GM19025 (cell line): ENCODE measurements around the gene OOSP1.
"Not testable (repeated sequence)": the region's sequence is repeated elsewhere in the genome, so short reads cannot be mapped to it uniquely, and the experiment has no call there.

Experiments
- ATAC-seq: cut with Tn5 transposase; IDR thresholded peaks from one replicate; pipeline ENCODE4 v1.9.1; 2021; ENCODE audit warnings: mild to moderate bottlenecking, low read depth, moderate library complexity; ENCODE audit not compliant: unreplicated experiment

OOSP1 gene

DNA sequence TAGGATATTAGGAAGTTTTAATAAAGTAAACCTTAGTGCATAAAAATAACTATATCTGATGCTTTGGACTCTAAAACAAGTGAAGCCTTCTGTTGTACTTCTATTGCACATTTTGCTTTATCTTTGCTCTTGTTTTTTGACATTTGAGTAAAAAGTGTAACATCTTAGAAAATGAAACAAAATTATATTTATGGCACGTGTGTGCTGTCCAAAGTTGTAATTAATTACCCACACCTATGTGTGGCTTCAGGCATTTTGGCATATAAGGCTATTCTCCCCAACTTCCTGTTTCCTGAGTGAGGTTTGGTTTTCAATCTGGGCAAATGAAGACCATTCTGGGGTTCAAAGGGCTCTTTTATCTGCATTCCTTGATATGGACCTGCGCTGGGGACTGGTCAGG lies at the start of gene OOSP1:
TSS of gene OOSP1 (plus strand) at position 301 of the 400 bp plus-strand sequence. CDS start at position 324, 23 bp downstream.
- no peak for ATAC-seq

DNA sequence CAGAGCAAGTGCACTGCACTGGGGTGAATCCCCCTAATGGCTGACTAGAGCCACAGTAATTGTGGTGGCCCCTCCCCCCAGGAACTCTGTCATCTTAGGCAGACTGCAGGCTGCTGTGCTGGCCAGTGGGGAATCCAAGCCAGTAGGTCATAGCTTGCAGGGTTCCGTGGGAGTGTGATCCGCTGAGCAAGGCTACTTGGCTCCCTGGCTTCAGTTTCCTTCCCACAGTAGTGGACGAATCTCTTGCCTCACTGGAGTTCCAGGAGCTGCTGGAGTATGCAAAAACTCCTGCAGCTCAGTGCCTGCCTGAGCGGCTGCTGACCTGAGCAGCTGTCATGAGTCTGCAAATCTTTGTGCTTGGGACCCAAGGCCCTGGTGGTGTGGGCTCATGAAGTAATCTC lies 46.5 kb upstream of the OOSP1 start:
- no peak for ATAC-seq

GRCh38 chr11:59894616-59895015 lies 43.6 kb upstream of the OOSP1 start:
- ATAC-seq = no peak

- ATAC-seq = no peak
These were observed 40.2 kb upstream of the OOSP1 start for GRCh38 chr11:59898046-59898445.

DNA sequence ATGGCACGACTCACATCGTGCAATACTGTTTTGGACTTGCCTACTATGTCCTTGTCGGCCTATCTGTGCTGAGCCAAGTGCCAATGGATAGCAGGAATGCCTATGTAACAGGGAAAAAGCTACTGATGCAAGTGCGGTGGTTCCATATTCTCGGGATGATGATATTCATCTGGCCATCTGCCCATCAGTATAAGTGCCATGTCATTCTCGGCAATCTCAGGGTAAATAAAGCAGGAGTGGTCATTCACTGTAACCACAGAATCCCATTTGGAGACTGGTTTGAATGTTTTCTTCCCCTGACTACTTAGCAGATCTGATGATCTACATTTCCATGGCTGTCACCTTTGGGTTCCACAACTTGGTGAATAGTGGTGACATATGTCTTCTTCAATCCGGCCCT lies 39.6 kb upstream of the OOSP1 start:
- no peak for ATAC-seq

- no peak for ATAC-seq
These were observed 38.7 kb upstream of the OOSP1 start for GRCh38 chr11:59899532-59899931.

DNA sequence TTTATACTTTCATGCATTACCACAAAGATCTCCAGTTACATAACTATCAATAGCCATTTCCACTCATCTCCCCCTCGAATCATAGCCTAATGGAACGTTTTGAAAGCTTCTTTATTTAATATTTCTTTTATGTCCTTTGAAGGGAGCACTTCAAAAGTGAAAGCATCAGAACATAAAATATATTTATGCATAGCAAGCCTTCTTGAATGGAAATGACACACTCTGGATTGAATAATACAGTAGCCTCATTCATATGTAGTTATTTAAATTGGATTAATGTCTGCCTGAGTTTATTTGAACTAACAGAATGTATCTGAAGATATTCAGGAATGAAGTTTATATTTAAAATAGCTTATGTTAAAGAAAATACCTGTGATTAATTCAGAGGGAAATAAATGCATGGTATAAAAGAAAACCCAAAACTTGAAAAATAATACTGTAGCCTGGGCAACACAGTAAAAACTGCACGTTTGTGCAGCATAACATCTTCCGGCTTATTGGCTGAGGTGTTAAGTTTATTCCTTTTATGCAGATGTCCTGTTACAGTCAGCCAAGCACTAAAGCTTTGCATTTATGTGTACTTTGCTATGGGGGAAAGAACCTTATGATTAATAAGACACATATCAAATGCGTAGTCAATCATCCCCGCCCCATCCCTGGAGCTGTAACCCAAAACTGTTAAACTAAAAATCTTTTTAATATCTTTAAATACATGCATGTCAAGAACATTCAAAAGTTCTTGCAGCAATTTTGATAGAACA lies 37.7 kb upstream of the OOSP1 start:
- ATAC-seq = no peak

DNA sequence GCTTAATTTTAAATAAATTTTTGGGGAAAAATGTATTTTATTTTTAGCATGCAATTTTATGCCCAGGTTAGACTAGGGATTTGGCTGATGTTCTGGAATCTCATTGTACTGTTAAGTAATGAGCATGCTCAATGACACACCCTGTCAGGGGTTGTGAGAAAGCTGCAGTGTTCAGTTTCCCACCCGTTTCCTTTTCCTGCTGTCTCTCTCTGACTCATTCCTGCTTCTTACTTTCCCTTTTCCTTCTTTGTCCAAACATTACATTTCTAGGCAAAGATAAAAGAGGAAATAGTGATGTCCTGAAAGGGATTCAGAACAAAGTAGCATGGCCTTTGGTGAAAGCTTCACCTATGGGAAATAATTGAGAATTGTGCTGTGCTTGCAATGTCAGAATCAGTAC lies 36.9 kb upstream of the OOSP1 start:
- no peak for ATAC-seq

DNA sequence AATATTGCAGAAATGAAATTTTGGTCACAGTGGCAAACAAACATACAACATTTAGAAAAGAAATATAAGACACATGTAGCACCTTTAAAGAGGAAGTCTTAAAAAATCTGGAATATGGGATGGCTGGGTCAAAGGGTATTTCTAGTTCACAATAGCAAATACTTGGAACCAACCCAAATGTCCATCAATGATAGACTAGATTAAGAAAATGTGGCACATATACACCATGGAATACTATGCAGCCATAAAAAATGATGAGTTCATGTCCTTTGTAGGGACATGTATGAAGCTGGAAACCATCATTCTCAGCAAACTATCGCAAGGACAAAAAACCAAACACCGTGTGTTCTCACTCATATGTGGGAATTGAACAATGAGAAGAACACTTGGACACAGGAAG lies 34.7 kb upstream of the OOSP1 start:
- ATAC-seq = not testable (repeated sequence)

DNA sequence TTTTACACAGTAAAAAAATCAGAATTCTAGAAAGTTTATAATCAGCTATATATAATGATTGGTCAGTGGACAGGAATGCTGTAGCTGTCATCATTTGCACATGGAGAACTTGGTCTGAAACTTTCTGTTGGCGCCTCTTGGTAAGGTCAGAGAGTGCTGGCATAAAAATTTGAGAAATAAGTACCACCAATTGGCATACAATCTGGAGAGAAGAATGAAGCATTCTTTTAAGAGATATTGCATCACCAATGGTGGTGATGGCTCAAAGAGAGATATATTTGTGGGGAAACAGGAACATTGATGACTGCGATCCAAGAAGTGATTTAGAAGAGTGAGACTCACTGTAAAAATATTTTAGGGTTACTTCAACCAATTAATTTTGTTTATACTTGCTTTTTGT lies 19.8 kb upstream of the OOSP1 start:
- ATAC-seq = no peak

GRCh38 chr11:59918987-59919589 lies 19.1 kb upstream of the OOSP1 start:
- no peak for ATAC-seq

DNA sequence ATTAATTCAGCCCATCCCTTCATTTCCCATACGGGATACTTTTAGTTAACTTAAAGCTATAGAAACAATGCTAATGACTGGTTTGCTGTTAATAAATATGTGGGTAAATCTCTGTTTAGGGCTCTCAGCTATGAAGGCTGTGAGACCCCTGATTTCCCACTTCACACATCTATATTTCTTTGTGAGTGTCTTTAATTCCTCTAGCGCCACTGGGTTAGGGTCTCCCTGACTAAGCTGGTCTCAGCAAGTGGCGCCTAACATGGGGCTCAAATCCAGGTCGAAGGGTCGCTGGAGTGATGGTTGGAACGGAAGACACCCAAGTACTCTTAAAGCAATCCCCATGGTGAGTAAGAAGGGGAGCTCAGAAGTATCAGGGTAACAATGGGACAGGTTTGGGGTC lies 14.4 kb upstream of the OOSP1 start:
- no peak for ATAC-seq

DNA sequence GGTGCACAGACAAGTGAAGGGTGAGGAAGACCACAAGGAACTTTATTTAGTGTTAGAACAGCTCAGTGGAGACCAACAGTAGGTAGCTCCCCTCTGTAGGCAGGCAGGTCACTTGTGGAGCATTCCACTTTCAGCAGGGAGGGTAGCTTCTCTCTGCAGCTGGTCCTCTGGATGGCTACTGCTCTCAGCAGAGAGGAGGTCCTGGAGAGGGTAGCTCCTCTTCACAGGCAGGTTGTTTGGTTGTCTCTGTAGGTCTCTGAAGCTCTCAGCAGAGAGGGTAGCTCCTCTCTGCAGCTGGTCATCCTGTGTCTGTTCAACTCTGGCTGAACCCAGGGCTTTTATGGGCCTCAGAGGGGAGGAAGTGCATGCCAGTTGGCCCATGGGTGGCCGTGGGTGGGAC lies 6.5 kb upstream of the OOSP1 start:
- ATAC-seq = no peak

DNA sequence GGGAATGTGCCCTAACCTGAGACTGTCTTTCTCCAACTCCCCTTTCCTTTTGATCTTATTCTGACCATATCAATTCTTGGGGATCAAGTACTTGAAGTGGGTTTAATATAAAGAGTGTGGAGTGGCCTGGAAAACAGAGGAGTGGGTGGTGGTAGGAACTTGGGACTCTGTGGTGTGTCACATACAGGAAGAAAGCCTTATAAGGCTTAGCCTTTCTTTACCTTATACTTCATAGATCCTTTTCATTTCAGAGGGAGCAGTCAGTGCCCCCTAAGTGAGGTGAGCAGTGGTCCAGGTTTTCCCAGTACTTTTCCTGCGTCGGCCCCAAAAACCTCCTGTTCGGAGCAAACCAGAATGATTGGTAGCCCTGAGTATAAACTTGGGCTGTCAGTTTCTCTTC lies 486 bp downstream of the OOSP1 start:
- no peak for ATAC-seq

DNA sequence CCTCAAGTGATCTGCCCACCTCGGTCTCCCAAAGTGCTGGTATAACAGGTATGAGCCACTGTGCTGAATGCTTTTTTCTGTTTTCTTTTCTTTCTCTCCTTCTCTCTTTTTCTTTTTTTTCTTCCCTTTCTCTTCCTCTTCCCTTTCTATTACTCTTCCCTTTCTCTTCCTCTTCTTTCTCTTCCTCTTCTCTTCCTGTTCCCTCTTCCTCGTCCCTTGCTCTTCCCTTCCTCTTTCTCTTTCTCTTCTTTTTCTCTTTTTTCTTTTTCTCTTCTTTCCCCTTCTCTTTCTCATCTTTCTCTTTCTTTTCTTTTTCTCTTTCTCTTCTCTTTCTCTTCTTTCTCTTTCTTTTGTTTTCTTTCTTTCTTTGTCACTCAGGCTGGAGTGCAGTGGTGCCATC lies 1.2 kb downstream of the OOSP1 start:
- no peak for ATAC-seq

DNA sequence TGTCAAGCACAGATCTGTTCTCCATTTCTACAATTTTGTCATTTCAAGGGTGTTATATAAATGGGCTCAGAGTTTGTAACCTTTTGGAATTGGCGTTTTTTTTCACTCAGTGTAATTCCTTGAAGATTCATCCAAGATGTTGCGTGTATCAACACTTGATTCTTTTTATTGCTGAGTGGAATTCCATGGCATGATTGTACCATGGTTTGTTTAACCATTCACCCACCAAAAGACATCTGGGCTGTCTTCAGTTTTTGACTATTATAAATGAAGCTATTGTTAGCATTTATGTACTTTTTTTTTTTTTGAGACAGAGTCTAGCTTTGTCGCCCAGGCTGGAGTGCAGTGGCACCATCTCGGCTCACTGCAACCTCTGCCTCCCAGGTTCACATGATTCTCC lies 2.9 kb downstream of the OOSP1 start:
- ATAC-seq = no peak

DNA sequence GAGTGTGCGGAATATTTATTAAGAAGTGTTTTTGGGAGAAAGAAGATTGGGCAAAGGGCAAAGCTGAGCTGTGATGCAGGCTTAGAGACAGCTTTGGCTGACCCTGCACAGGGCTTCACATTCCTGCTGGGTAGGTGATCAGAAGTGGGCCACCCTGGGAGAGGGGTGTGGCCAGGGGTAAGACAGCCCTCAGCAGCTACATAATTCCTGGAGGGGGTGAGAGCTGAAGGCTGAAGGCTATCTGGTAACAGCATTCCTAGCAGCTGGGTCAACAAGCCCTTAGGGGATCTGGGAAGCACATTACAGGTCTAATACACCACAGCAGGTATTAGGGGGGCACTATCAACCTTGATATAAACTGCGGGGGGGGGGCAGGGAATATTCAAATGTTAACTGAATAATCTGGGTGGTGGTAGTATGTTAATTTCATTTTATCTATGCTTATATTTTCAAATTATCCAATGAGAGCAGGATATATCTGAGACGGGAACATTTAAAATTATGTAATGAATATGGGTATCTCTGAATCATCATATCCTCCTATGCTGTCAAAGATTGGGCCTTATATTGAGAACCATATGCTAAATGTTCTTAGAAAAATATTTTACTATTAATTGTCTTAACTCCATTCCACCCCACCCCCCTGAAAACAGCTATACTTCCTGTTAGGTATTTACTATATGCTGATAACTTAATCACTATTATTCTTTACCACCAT lies 5.9 kb downstream of the OOSP1 start:
- ATAC-seq = no peak

GRCh38 chr11:59944720-59945119 lies 6.5 kb downstream of the OOSP1 start:
- ATAC-seq = no peak

- no peak for ATAC-seq
These were observed 15.4 kb downstream of the OOSP1 start for GRCh38 chr11:59953463-59954218.

GRCh38 chr11:59954219-59954847 lies 16.1 kb downstream of the OOSP1 start:
- ATAC-seq = no peak

DNA sequence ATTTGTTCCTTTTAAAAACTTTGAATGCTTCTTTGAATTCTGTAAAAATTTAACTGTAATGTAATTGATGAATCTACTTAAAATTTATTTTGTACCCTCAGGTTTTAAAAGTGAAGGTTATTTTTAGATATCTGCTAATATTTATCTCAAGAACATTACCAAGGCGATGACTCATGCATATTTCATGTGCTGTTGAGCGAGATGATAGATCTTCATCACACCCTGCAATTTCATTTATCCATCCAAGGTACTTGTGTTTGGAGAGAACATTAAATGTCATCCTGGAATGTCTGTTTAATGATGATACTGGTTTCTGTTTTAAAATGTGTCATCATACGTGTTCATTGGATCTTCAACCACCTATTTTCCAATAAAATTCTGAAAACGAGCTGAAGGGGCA lies 18.9 kb downstream of the OOSP1 start:
- ATAC-seq = no peak
